GM12801 (cell line): ENCODE measurements around the gene ARRDC2.

Source experiments
- TF ChIP-seq, protein P1 (sequence below): IDR thresholded peaks from one replicate; pipeline ENCODE4 v1.5.1; 2011; ENCODE audit warnings: control low read depth; ENCODE audit not compliant: insufficient read length; ENCODE audit errors: extremely low read depth

The ARRDC2 gene

DNA sequence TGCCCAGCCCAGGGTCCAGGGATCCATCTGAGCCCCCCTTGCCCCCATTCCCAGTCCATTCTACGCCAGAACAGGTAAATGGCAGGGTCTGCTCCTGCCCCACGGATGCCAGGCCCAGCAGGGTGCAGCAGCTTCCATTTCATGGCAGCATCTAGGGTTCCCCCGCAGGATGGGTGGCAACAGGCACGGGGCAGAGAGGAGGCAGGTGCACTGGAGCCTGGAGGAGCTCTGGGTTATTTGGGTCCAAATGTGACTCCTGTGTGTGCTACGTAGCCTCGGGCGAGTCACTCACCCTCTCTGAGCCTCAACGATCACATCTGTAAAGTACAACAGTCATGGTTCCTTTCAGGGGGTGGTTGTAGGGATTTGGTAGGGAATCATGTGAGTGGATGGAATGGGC, 51.3 kb downstream of the ARRDC2 start:
- TF ChIP-seq, protein P1, sequence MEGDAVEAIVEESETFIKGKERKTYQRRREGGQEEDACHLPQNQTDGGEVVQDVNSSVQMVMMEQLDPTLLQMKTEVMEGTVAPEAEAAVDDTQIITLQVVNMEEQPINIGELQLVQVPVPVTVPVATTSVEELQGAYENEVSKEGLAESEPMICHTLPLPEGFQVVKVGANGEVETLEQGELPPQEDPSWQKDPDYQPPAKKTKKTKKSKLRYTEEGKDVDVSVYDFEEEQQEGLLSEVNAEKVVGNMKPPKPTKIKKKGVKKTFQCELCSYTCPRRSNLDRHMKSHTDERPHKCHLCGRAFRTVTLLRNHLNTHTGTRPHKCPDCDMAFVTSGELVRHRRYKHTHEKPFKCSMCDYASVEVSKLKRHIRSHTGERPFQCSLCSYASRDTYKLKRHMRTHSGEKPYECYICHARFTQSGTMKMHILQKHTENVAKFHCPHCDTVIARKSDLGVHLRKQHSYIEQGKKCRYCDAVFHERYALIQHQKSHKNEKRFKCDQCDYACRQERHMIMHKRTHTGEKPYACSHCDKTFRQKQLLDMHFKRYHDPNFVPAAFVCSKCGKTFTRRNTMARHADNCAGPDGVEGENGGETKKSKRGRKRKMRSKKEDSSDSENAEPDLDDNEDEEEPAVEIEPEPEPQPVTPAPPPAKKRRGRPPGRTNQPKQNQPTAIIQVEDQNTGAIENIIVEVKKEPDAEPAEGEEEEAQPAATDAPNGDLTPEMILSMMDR = no peak

DNA sequence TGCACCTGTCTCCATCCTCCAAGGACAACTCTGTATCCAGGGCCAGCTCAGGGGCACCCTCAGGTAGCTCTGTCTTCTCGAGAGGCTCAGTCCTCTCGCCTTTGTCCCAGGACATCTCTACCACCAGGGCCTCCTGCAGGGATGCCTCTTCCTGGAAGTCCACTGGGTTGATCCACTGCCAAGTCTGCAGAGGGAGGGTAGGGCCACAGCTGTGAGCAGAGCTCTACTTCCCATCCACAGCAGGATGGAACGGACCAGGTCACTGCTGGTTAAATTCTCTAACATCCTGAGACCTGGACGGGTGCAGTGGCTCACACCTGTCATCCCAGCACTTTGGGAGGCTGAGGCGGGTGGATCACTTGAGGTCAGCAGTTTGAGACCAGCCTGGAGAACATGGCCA, 51.9 kb downstream of the ARRDC2 start:
- TF ChIP-seq, protein P1 = no peak

DNA sequence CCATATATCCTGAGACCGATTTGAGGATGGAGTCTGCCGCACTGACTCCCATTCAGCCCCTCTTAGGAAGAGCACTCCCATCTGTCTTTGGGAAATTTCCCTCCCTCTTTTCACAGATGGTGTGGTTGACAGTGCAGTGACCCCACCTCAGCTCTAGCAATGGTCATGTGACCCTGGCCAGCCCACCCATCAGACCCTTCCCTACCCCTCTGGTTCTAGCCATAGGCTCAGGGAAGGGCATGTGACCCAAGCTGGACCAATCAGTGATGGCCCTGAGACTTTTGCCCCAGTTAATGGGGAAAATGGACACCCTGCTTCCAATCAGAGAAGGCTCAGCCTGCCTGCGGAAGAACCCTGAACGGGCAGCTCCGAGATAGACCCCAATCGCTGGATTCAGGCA, 52.5 kb downstream of the ARRDC2 start:
- TF ChIP-seq, protein P1 = no peak

DNA sequence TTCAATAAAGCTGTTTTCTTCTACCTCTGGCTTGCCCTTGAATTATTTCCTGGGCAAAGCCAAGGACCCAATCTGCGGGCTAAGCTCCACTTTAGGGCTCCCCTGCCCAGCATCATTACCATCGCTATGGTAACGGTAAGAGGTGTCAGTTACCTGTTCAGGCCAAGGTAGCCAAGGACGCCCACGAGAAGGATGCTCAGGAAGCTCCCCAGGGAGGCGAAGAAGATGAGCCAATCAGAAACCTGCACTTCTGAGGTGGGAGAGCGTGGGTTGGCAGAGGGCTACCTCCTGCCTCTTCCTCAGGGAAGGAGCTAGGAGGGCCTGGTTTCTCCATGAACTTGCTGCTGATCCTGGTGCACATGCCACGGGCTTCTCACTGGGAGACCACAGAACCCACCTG, 54.1 kb downstream of the ARRDC2 start:
- TF ChIP-seq, protein P1 = no peak

DNA sequence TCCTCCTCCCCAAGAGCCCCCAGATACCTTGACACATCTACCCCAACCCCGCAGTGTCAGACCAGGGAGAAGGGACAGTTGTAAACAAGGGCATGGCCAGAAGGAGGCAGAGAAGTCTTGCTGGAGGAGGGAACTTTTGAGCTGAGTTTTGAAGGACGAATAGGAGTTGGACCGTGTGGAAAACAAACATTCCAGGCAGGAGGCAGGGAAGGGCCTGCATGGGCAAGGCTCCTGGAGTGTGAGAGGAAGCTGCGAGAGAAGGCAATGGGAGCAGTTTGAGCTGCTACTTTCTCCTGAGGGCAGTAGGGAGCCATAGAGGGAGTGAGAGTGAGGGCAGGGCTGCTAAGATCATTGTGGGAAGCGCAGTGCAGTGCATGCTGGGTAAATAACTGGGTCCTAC, 55.5 kb downstream of the ARRDC2 start:
- TF ChIP-seq, protein P1 = no peak
